HepG2 (cell line): Measurements from ENCODE around the gene DDIT4. TPM values are rescaled to one million over a fixed set of nuclear protein-coding genes. Genes with fewer than 3 reads are reported as not detected.
A peak's percentile ranks its signal among the peaks of the same experiment; 100 is the strongest.

Experiments used
- ATF4 ChIP-seq, 2 experiments: fragments of 450-650 bp in 1 of 2; sonication (generic) in 1 of 2; formaldehyde crosslinking; IDR thresholded peaks; 2 replicates each; pipeline versions ENCODE4 v1.5.0 to v1.8.0; 2020 to 2022; ENCODE audit warnings: mild to moderate bottlenecking in 1 of 2, missing genetic modification reagents in 1 of 2
- CCAR2 ChIP-seq: fragments of 200-400 bp; formaldehyde crosslinking; optimal IDR thresholded peaks from 2 replicates; pipeline ENCODE3; 2018; ENCODE audit warnings: low read depth, mild to moderate bottlenecking, low read length, moderate library complexity
- FOXP1 ChIP-seq, 2 experiments: fragments of 450-650 bp in 1 of 2; IDR thresholded peaks; 2 replicates each; pipeline ENCODE4 v1.6.1; 2017 to 2018; ENCODE audit warnings: antibody characterized with exemption in 1 of 2
- NFE2 ChIP-seq: sonication (generic); formaldehyde crosslinking; IDR thresholded peaks from 2 replicates; pipeline ENCODE4 v1.4.0; 2020; ENCODE audit warnings: missing genetic modification reagents
- SUZ12 ChIP-seq: fragments of 150-350 bp; IDR thresholded peaks from 2 replicates; pipeline ENCODE4 v1.6.1; 2014; ENCODE audit warnings: low read depth, low read length
- TBP ChIP-seq: sonication (generic); formaldehyde crosslinking; IDR thresholded peaks from 2 replicates; pipeline ENCODE4 v1.5.0; 2020; ENCODE audit warnings: missing genetic modification reagents
- TFE3 ChIP-seq: IDR thresholded peaks from 2 replicates; pipeline ENCODE4 v1.6.1; 2016
- ZBTB40 ChIP-seq, 2 experiments: fragments of 450-650 bp in 1 of 2; sonication (generic) in 1 of 2; formaldehyde crosslinking in 1 of 2; IDR thresholded peaks; 2 replicates each; pipeline versions ENCODE4 v1.6.1 to v1.8.0; 2016 to 2022; ENCODE audit warnings: antibody characterized with exemption in 1 of 2, mild to moderate bottlenecking in 1 of 2, missing genetic modification reagents in 1 of 2
- ZBTB46 ChIP-seq: sonication (generic); formaldehyde crosslinking; IDR thresholded peaks from 2 replicates; pipeline ENCODE4 v1.4.0; 2020; ENCODE audit warnings: mild to moderate bottlenecking, missing genetic modification reagents, borderline replicate concordance
- ZNF10 ChIP-seq: sonication (generic); formaldehyde crosslinking; IDR thresholded peaks from 2 replicates; pipeline ENCODE4 v1.4.0; 2020; ENCODE audit warnings: mild to moderate bottlenecking, low read depth, missing genetic modification reagents, borderline replicate concordance
- ZNF484 ChIP-seq: sonication (generic); formaldehyde crosslinking; IDR thresholded peaks from 2 replicates; pipeline ENCODE4 v1.5.1; 2020; ENCODE audit warnings: mild to moderate bottlenecking, low read depth, missing genetic modification reagents, borderline replicate concordance
- ZNF780A ChIP-seq: sonication (generic); formaldehyde crosslinking; IDR thresholded peaks from 2 replicates; pipeline ENCODE4 v1.8.0; 2022; ENCODE audit warnings: mild to moderate bottlenecking, missing genetic modification reagents, moderate library complexity
- polyA plus RNA-seq, 8 experiments: library from polyadenylated mRNA; depleted of rRNA in 3 of 8; stranded (reverse) in 7 of 8; unstranded in 1 of 8; fragments of >200 nt; fragmentation: Illumina TruSeq in 4 of 8; extraction: Trizol in 4 of 8; gene quantifications; 2 replicates each; pipeline versions ENCODE4 v1.2.1 to v1.2.3, GENCODE V29; 2011 to 2016; ENCODE audit warnings: low read depth in 4 of 8, missing spikeins in 1 of 8, mixed read lengths in 1 of 8; ENCODE audit not compliant: insufficient read depth in 1 of 8
- total RNA-seq, 5 experiments: library from RNA; depleted of rRNA; stranded (reverse); fragments of >200 nt; fragmentation: Illumina TruSeq; extraction: Trizol; gene quantifications; 2 replicates each; pipeline ENCODE4 v1.2.3, GENCODE V29; 2016; ENCODE audit warnings: low read depth in 1 of 5

The DDIT4 gene
- total and polyA plus RNA-seq, 2 of the 13 experiments (the other 11 are each of a cell fraction or from before 2014, with no cell fraction given), result 35.6 to 40.7 TPM

- TF ChIP-seq ATF4 (CRISPR knock-in tag; IDR thresholded peaks at IDR 0.05), result peak in 1 of 2 experiments; percentile 96; a peak in 2 of 4 replicates
- TF ChIP-seq CCAR2, result no peak
- TF ChIP-seq ZNF10 (CRISPR knock-in tag), result no peak
- TF ChIP-seq SUZ12, result no peak
- peak; percentile 47; the same call in 1 of the 2 replicates for TF ChIP-seq TFE3 (CRISPR knock-in tag)
- 0 out of 2 replicates have a peak, but pooled peaks have one; percentile 44 for TF ChIP-seq ZBTB46 (CRISPR knock-in tag)
- TF ChIP-seq TBP (CRISPR knock-in tag), result no peak
- TF ChIP-seq ZNF484 (CRISPR knock-in tag), result no peak
- 0 out of 2 replicates have a peak, but pooled peaks have one; percentile 5 for TF ChIP-seq NFE2
- TF ChIP-seq FOXP1 (IDR thresholded peaks at IDR 0.05), result no peak
- TF ChIP-seq FOXP1 (CRISPR knock-in tag; IDR thresholded peaks at IDR 0.05), result peak; percentile 45; the same call in 1 of the 2 replicates
- no peak for TF ChIP-seq ZNF780A (CRISPR knock-in tag)
- no peak for TF ChIP-seq ZBTB40 (IDR thresholded peaks at IDR 0.05)
- TF ChIP-seq ZBTB40 (CRISPR knock-in tag; IDR thresholded peaks at IDR 0.05), result peak; percentile 22; the same call in 1 of the 2 replicates
Observed at GRCh38 chr10:72319416-72320254, 45.9 kb downstream of the DDIT4 start (continued).
